Stimulated activated CD8-positive, alpha-beta memory T cell treated with anti-CD3 and anti-CD28 coated beads, Interleukin-15, amount 100 ng/mL, for 48 hours (primary cell): Measurements from ENCODE around the gene CHKB.

ENCODE experiments used
- DNase-seq, 2 donors: peaks; one replicate each; pipeline ENCODE4 v3.0.0-alpha.2; 2020; ENCODE audit warnings: low read depth in 2 of 2

The CHKB gene

GRCh38 chr22:50573491-50574382 lies 8.9 kb downstream of the CHKB start:
- no peak for DNase-seq

GRCh38 chr22:50572965-50573364 lies 9.7 kb downstream of the CHKB start:
- no peak for DNase-seq

- DNase-seq, result no peak
Measured at GRCh38 chr22:50571264-50572175, 11.1 kb downstream of the CHKB start.

- no peak for DNase-seq
Measured at GRCh38 chr22:50570861-50571260, 11.8 kb downstream of the CHKB start.

- DNase-seq, result no peak
Measured at GRCh38 chr22:50569896-50570535, 12.6 kb downstream of the CHKB start.

- no peak for DNase-seq
Measured at GRCh38 chr22:50569041-50569459, 13.6 kb downstream of the CHKB start.

GRCh38 chr22:50568626-50569025 lies 14.0 kb downstream of the CHKB start:
- no peak for DNase-seq

- no peak for DNase-seq
Measured at GRCh38 chr22:50567721-50568252, 14.9 kb downstream of the CHKB start.

- DNase-seq, result no peak
Measured at GRCh38 chr22:50564289-50564688, 18.4 kb downstream of the CHKB start.

GRCh38 chr22:50563413-50564160 lies 19.1 kb downstream of the CHKB start:
- no peak for DNase-seq

- DNase-seq, result peak; percentile 94 to 97
Measured at GRCh38 chr22:50562523-50563412, 19.9 kb downstream of the CHKB start, which contains the start of gene SYCE3. Gene SYCE3 (minus strand): TSS chr22:50562919. CDS start chr22:50556405, 6,514 bp downstream.

GRCh38 chr22:50561401-50562358 lies 21.0 kb downstream of the CHKB start:
- DNase-seq, result no peak

GRCh38 chr22:50560034-50560433 lies 22.6 kb downstream of the CHKB start:
- DNase-seq, result no peak

GRCh38 chr22:50556703-50557102 lies 25.9 kb downstream of the CHKB start:
- no peak for DNase-seq

GRCh38 chr22:50553310-50553709 lies 29.3 kb downstream of the CHKB start:
- DNase-seq, result no peak

- DNase-seq, result no peak
Measured at GRCh38 chr22:50551160-50551752, 31.4 kb downstream of the CHKB start.

- DNase-seq, result no peak
Measured at GRCh38 chr22:50550395-50550794, 32.3 kb downstream of the CHKB start.
